HG02610 (cell line): ENCODE data around the gene MEOX2.

Experiments used
- ATAC-seq: cut with Tn5 transposase; IDR thresholded peaks from one replicate; pipeline ENCODE4 v1.9.1; 2021; ENCODE audit warnings: mild to moderate bottlenecking, moderate library complexity; ENCODE audit not compliant: unreplicated experiment

MEOX2 gene

GRCh38 chr7:15618275-15618674, 68.2 kb downstream of the MEOX2 start:
- ATAC-seq, result no peak

GRCh38 chr7:15612205-15612604, 74.3 kb downstream of the MEOX2 start:
- ATAC-seq, result no peak

GRCh38 chr7:15610503-15610902, 76.0 kb downstream of the MEOX2 start:
- ATAC-seq, result no peak

GRCh38 chr7:15609287-15609686, 77.2 kb downstream of the MEOX2 start:
- ATAC-seq, result no peak

- no peak for ATAC-seq
Measured at GRCh38 chr7:15607529-15608210, 78.8 kb downstream of the MEOX2 start.

GRCh38 chr7:15606561-15606960, 79.9 kb downstream of the MEOX2 start:
- ATAC-seq, result no peak

- ATAC-seq, result no peak
Measured at GRCh38 chr7:15604166-15604565, 82.3 kb downstream of the MEOX2 start.

- ATAC-seq, result no peak
Measured at GRCh38 chr7:15603124-15603523, 83.4 kb downstream of the MEOX2 start.

- no peak for ATAC-seq
Measured at GRCh38 chr7:15602236-15602635, 84.2 kb downstream of the MEOX2 start.

GRCh38 chr7:15601175-15601574, 85.3 kb downstream of the MEOX2 start:
- no peak for ATAC-seq

GRCh38 chr7:15600298-15600697, 86.2 kb downstream of the MEOX2 start:
- no peak for ATAC-seq

- no peak for ATAC-seq
Measured at GRCh38 chr7:15594461-15594860, 92.0 kb downstream of the MEOX2 start.

- no peak for ATAC-seq
Measured at GRCh38 chr7:15593382-15593781, 93.1 kb downstream of the MEOX2 start.

- no peak for ATAC-seq
Measured at GRCh38 chr7:15586266-15586665, 100.2 kb downstream of the MEOX2 start.

GRCh38 chr7:15584575-15584974, 101.9 kb downstream of the MEOX2 start:
- ATAC-seq, result no peak

GRCh38 chr7:15582773-15583172, 103.7 kb downstream of the MEOX2 start:
- no peak for ATAC-seq

- ATAC-seq, result no peak
Measured at GRCh38 chr7:15581352-15581951, 105.0 kb downstream of the MEOX2 start.

GRCh38 chr7:15580604-15581351, 105.7 kb downstream of the MEOX2 start:
- no peak for ATAC-seq

- ATAC-seq, result no peak
Measured at GRCh38 chr7:15577600-15577999, 108.9 kb downstream of the MEOX2 start.

GRCh38 chr7:15571301-15571878, 115.1 kb downstream of the MEOX2 start:
- no peak for ATAC-seq

- ATAC-seq, result no peak
Measured at GRCh38 chr7:15567652-15568051, 118.8 kb downstream of the MEOX2 start.

- ATAC-seq, result no peak
Measured at GRCh38 chr7:15567036-15567435, 119.4 kb downstream of the MEOX2 start.
